Right lobe of liver (tissue), 4 donors: Measurements from ENCODE around the gene AGAP3.

ENCODE experiments used
- POLR2A ChIP-seq: fragments of 450-650 bp; IDR thresholded peaks from one replicate; pipeline ENCODE4 v1.6.1; 2017; ENCODE audit warnings: antibody characterized with exemption, mild to moderate bottlenecking
- TF ChIP-seq, protein P1 (sequence below), 4 donors: fragments of 200-600 bp in 3 of 4; fragments of 450-650 bp in 1 of 4; IDR thresholded peaks; one replicate each; pipeline versions ENCODE4 v1.5.1 to v1.8.0; 2016 to 2022; ENCODE audit warnings: antibody characterized with exemption in 4 of 4, mild to moderate bottlenecking in 2 of 4
- donor health status: DM: no; HTN: no; CAD: no.
- donor health status: DM: no; HTN: no; CAD: no.
- donor health status: DM: no; HTN: yes; CAD: no.

DNA sequence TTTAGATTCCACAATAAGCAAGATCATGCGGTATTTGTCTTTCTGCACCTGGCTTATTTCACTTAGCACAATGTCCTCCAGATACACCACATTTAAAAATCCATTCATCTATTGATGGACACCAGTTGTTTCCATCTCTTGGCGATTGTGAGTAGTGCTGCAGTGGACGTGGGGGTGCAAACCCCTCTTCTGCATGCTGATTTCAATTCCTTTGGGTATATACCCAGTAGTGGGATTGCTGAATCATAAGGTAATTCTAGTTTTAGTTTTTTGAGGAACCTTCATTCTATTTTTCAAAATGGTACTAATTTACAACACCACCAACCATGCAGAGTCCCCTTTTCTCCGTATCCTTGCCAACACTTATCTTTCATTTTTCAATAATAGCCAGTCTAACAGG, 102.8 kb downstream of the AGAP3 start:
- TF ChIP-seq, protein P1, sequence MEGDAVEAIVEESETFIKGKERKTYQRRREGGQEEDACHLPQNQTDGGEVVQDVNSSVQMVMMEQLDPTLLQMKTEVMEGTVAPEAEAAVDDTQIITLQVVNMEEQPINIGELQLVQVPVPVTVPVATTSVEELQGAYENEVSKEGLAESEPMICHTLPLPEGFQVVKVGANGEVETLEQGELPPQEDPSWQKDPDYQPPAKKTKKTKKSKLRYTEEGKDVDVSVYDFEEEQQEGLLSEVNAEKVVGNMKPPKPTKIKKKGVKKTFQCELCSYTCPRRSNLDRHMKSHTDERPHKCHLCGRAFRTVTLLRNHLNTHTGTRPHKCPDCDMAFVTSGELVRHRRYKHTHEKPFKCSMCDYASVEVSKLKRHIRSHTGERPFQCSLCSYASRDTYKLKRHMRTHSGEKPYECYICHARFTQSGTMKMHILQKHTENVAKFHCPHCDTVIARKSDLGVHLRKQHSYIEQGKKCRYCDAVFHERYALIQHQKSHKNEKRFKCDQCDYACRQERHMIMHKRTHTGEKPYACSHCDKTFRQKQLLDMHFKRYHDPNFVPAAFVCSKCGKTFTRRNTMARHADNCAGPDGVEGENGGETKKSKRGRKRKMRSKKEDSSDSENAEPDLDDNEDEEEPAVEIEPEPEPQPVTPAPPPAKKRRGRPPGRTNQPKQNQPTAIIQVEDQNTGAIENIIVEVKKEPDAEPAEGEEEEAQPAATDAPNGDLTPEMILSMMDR (IDR thresholded peaks at IDR 0.05) = no peak
- no peak for TF ChIP-seq POLR2A
